BE2C (cell line): Measurements from ENCODE around the gene CDC42EP4.
"Not testable (repeated sequence)": the region's sequence is repeated elsewhere in the genome, so short reads cannot be mapped to it uniquely, and the experiment has no call there.

Source experiments
- DNase-seq: peaks from one replicate; pipeline ENCODE4 v3.0.0-alpha.2; 2020
- H3K27me3 ChIP-seq: fragments of 250-450 bp; sonication (Bioruptor Pico); 2 replicates; pipeline ENCODE4 v1.5.1; 2020; ENCODE audit warnings: mild to moderate bottlenecking
- H3K36me3 ChIP-seq: fragments of 250-450 bp; sonication (Bioruptor Pico); 2 replicates; pipeline ENCODE4 v1.5.1; 2020; ENCODE audit warnings: mild to moderate bottlenecking
- H3K4me1 ChIP-seq: fragments of 250-450 bp; sonication (Bioruptor Pico); 2 replicates; pipeline ENCODE4 v1.5.1; 2020
- H3K4me3 ChIP-seq: 2 replicates; pipeline ENCODE4 v1.5.1; 2011; ENCODE audit warnings: low read depth, low read length
- H3K9me3 ChIP-seq: fragments of 250-450 bp; sonication (Bioruptor Pico); 2 replicates; pipeline ENCODE4 v1.5.1; 2020
- TF ChIP-seq, protein P1 (sequence below): IDR thresholded peaks from 2 replicates; pipeline ENCODE4 v1.5.1; 2012; ENCODE audit warnings: mild to moderate bottlenecking, low read depth, low read length

The CDC42EP4 gene

DNA sequence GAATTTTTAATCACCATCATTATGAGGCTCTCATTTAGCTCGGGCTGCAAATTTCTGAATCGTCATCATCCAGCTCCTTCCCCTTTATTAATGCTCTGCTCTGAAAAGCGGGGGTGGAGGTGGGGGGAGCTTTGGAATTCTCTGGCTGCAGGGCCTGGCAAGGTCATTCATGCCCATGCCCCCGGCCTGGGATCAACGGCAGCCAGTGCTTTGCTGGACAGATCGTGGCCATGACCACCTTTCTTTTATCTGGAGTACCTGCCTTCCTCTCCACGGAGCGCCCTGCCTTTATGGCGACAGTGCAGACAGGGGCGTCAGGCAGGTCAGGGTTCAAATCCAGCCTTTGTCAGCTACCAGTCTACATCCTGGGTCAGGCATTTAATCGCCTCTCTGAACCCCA lies 45.0 kb downstream of the CDC42EP4 start:
- no peaks in the 10 kb centered on the region for H3K9me3 ChIP-seq
- DNase-seq, result no peak
- TF ChIP-seq, protein P1, sequence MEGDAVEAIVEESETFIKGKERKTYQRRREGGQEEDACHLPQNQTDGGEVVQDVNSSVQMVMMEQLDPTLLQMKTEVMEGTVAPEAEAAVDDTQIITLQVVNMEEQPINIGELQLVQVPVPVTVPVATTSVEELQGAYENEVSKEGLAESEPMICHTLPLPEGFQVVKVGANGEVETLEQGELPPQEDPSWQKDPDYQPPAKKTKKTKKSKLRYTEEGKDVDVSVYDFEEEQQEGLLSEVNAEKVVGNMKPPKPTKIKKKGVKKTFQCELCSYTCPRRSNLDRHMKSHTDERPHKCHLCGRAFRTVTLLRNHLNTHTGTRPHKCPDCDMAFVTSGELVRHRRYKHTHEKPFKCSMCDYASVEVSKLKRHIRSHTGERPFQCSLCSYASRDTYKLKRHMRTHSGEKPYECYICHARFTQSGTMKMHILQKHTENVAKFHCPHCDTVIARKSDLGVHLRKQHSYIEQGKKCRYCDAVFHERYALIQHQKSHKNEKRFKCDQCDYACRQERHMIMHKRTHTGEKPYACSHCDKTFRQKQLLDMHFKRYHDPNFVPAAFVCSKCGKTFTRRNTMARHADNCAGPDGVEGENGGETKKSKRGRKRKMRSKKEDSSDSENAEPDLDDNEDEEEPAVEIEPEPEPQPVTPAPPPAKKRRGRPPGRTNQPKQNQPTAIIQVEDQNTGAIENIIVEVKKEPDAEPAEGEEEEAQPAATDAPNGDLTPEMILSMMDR, result no peak
- H3K36me3 ChIP-seq, result no peaks in the 10 kb centered on the region
- H3K4me3 ChIP-seq, result no peak overlapping the region
- no peaks in the 10 kb centered on the region for H3K27me3 ChIP-seq
- no peaks in the 10 kb centered on the region for H3K4me1 ChIP-seq

GRCh38 chr17:73265646-73266640 lies 45.9 kb downstream of the CDC42EP4 start:
- Histone ChIP-seq H3K4me1 (no peaks in the 10 kb centered on the region), H3K4me3 (no peak overlapping the region), H3K27me3 (no peaks in the 10 kb centered on the region), H3K9me3 (no peaks in the 10 kb centered on the region), H3K36me3 (no peaks in the 10 kb centered on the region)
- TF ChIP-seq, protein P1, result no peak
- DNase-seq, result no peak

- not testable (repeated sequence) for H3K27me3 ChIP-seq, H3K4me3 ChIP-seq, H3K9me3 ChIP-seq, DNase-seq, H3K4me1 ChIP-seq, H3K36me3 ChIP-seq
These were observed 47.4 kb downstream of the CDC42EP4 start for GRCh38 chr17:73264448-73264847.

- Histone ChIP-seq H3K9me3 (no peaks in the 10 kb centered on the region), H3K4me1 (no peaks in the 10 kb centered on the region), H3K4me3 (no peak overlapping the region), H3K27me3 (no peaks in the 10 kb centered on the region), H3K36me3 (no peaks in the 10 kb centered on the region)
- DNase-seq, result no peak
- TF ChIP-seq, protein P1, result no peak
These were observed 48.8 kb downstream of the CDC42EP4 start for GRCh38 chr17:73262676-73263642.

DNA sequence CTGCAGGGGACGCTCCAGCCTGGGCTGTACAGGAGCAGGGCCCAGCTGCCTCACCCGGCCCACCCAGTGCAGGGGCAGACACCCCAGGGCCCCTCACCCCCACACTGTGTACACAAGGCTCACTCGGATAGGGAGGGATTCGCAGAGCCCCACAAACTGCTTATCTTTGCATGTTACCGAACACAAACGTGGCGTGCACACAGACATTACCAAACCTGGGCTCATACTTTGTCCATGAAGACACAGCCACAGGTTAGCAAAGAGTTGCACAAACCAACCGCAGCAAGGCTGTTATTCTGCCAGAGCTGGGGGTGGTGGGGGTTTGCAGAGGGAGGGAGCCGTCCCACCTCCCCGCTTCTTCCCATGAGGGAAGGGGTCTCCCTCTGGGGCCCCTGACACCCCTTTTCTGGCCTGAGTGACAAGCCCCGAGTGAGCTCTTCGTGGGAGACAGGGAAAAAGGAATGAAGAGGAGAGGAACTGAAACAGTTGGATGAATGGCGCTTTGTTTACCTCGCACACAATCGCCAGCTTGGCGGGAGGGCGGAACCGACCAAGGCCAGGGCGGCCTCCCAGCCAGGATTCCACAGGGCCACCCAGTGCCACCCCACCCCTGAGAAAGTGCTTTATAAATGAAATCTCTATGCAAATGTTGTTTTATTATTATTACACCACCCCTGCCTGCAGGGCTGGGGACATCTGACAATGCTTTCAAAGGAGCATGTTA lies 49.7 kb downstream of the CDC42EP4 start:
- Histone ChIP-seq H3K36me3 (no peaks in the 10 kb centered on the region), H3K9me3 (no peaks in the 10 kb centered on the region), H3K4me3 (no peak overlapping the region), H3K4me1 (no peaks in the 10 kb centered on the region), H3K27me3 (no peaks in the 10 kb centered on the region)
- no peak for DNase-seq
- TF ChIP-seq, protein P1, result no peak

DNA sequence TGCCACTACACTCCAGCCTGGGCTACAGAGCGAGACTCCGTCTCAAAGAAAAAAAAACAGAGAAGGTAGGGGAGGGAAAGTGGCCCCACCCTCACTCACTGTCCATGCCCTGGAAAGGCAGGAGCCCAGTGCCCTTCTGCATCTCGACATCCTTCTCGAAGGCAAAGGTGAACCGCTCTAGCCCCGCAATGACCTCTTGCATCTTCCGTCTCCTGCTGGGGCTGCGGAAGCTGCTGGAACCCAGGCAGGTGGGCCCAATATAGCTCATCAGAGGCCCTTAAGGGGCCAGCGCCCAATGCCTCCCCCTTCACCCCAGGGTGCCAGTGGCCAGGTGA lies 50.2 kb downstream of the CDC42EP4 start, which contains the start of gene CPSF4L:
Gene CPSF4L (minus strand): TSS at position 264 of the 335 bp plus-strand sequence. CDS start 62 bp downstream, at position 202.
- TF ChIP-seq, protein P1, result no peak
- Histone ChIP-seq H3K4me1 (no peaks in the 10 kb centered on the region), H3K27me3 (no peaks in the 10 kb centered on the region), H3K36me3 (no peaks in the 10 kb centered on the region), H3K4me3 (no peak within 1 kb of the TSS), H3K9me3 (no peaks in the 10 kb centered on the region)
- DNase-seq, result no peak
